ENCODE data around the gene PACRG. TPM values are rescaled to one million over a fixed set of nuclear protein-coding genes. Genes with fewer than 3 reads are reported as not detected.
A peak's percentile ranks its signal among the peaks of the same experiment; 100 is the strongest.

PACRG gene
- total RNA-seq, 6 donors from 2014 or later = 0.52 to 15.3 (median 3.1) TPM

DNA sequence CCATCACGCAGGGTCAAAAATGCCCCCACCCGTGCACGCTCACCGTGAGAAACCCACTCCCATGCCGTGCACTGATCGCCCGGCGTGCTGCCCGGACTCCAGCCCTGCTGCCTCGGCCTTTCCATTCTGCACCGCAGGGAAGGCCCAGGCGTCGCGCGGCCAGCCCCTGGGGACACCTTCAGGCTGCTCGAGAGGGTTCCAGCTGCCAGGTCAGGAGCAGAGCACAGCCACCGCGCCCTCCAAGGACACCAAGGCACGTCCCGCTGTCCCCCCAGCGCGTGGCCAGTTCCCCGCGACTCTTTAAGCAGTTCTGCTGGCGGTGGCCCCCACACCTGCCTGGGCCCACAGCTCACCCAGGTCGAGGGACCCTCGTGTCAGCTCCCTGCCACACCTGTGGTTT is 372.5 kb downstream of the PACRG start:
- H3K9me3 ChIP-seq = no peaks in the 10 kb centered on the region
- no peaks in the 10 kb centered on the region for H3K27me3 ChIP-seq
- 94 to 97% methylated on average over 15 to 27 of the region's 27 CpGs for WGBS, 2 donors
- no peaks in the 10 kb centered on the region for H3K36me3 ChIP-seq
- no peak overlapping the region for H3K4me3 ChIP-seq
- DNase-seq (peak in 1 of 2 donors; percentile 79), ATAC-seq (ENCODE audit: low FRiP score in 2 of 2) (peak in 1 of 2 donors; percentile 23)
- H3K4me1 ChIP-seq = no peaks in the 10 kb centered on the region
- TF ChIP-seq POLR2AphosphoS5 (IDR thresholded peaks at IDR 0.05) (no peak), POLR2A (IDR thresholded peaks at IDR 0.05) (no peak), CTCF (IDR thresholded peaks at IDR 0.05) (no peak), EP300 (IDR thresholded peaks at IDR 0.05) (no peak)
- H3K27ac ChIP-seq = no peak overlapping the region

DNA sequence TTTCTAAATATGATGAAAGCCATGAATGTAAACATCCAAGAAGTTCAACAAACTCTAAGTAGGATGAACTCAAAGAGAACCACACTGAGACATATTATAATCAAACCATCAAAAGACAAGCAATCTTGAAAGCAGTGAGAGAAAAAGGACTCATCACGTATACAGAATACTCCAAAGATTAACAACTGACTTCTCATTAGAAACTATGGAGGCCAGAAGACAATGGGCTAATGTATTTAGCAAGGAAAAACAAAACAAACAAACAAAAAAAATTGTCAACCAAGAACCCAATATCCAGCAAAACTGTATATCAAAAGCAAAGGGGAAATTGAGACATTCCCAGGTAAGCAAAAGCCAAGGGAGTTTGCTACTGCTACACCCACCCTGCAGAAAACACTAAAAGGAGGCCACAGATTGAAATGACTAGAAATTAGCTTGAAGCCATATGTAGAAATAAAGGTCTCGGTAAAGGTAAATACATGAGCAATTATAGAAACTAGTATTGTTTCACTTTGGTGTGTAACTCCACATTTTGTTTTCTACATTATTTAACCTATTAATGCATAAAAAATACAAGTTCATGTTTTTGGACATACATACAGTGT is 385.7 kb downstream of the PACRG start:
- Histone ChIP-seq H3K4me1 (no peaks in the 10 kb centered on the region), H3K36me3 (no peaks in the 10 kb centered on the region), H3K9me3 (peaks cover 5 to 15% (median 10%) of the 10 kb centered on the region in 4 donors), H3K4me3 (no peak overlapping the region), H3K27ac (no peak overlapping the region), H3K27me3 (no peaks in the 10 kb centered on the region)
- no peak for ATAC-seq (ENCODE audit: low FRiP score in 2 of 2)
- no peak for TF ChIP-seq EP300 (IDR thresholded peaks at IDR 0.05)
- 93 to 94% methylated on average over 2 of the region's 2 CpGs for WGBS, 2 donors
- no peak for DNase-seq

DNA sequence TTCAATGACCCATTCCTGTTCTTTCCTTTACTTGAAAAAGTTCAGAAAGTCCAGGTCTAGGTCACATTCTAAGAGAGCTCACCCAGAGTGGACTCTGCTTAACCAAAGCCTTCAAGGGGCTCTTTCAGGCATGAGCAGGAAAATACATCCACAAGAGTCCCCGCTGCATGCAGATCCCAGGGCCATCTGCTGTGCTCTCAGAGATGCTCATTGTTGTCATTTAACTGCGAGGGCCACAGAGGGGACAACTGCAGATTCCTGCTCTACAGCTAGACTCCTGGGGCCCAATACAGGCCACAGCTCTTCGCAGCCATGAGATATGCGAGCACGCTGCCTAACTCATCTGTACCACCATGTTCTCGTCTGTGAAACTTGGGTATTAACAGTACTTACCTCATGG is 391.2 kb downstream of the PACRG start:
- no peak overlapping the region for H3K27ac ChIP-seq
- H3K4me3 ChIP-seq = no peak overlapping the region
- no peaks in the 10 kb centered on the region for H3K9me3 ChIP-seq
- no peak for DNase-seq
- H3K4me1 ChIP-seq = no peaks in the 10 kb centered on the region
- TF ChIP-seq POLR2A (IDR thresholded peaks at IDR 0.05) (no peak), EP300 (IDR thresholded peaks at IDR 0.05) (no peak), CTCF (IDR thresholded peaks at IDR 0.05) (no peak), POLR2AphosphoS5 (IDR thresholded peaks at IDR 0.05) (no peak)
- H3K27me3 ChIP-seq = no peaks in the 10 kb centered on the region
- WGBS, 2 donors = 93% methylated on average over 6 of the region's 6 CpGs
- no peak for ATAC-seq (ENCODE audit: low FRiP score in 2 of 2)
- H3K36me3 ChIP-seq = no peaks in the 10 kb centered on the region

DNA sequence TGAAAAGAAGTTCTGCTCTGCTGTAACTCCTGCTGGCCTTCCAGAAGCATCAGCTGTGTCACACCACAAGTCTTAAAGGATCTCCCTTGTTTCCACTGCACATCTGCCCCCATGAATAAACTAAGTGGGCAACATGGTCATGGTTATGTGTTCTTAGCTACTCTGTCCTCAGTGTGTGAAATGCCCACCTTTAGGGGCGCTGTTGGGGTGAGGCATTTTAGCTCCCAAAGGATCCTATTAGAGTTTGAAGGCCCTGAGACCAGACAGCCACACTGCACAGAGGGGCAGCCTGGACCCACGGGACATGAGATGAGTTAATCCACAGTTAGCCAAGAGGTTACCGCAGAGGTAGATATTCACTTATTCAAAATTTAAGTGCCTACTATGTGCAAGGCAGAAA is 392.4 kb downstream of the PACRG start:
- 84 to 86% methylated on average over 3 of the region's 3 CpGs for WGBS, 2 donors
- H3K27me3 ChIP-seq = no peaks in the 10 kb centered on the region
- no peaks in the 10 kb centered on the region for H3K4me1 ChIP-seq
- DNase-seq (no peak), ATAC-seq (ENCODE audit: low FRiP score in 2 of 2) (no peak)
- H3K9me3 ChIP-seq = no peaks in the 10 kb centered on the region
- H3K36me3 ChIP-seq = no peaks in the 10 kb centered on the region
- H3K27ac ChIP-seq = no peak overlapping the region
- no peak overlapping the region for H3K4me3 ChIP-seq
- TF ChIP-seq POLR2AphosphoS5 (IDR thresholded peaks at IDR 0.05) = no peak
- TF ChIP-seq EP300 (IDR thresholded peaks at IDR 0.05) = no peak
- TF ChIP-seq POLR2A (IDR thresholded peaks at IDR 0.05) = no peak
- TF ChIP-seq CTCF (IDR thresholded peaks at IDR 0.05) = no peak

DNA sequence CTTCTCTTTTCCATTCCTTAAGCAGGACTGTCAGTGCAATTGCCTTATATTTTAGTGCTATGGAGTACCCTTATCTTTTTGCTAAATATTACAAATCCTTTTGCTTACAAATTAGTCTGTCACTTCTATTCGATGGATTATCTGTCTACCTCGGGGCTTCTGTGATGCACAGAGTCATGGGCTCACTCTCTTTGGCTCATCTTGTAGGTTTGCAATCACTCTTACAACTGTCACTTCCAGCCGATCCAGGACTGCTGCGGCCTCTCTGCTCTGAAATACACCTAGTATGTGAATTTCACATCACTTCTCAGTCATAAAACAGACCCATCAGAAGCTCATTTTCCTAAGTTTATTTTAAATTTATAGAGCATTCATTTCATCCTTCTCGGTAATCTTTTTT is 393.5 kb downstream of the PACRG start:
- 87 to 91% methylated on average over 5 of the region's 5 CpGs for WGBS, 2 donors
- TF ChIP-seq POLR2AphosphoS5 (IDR thresholded peaks at IDR 0.05) (no peak), POLR2A (IDR thresholded peaks at IDR 0.05) (no peak), CTCF (IDR thresholded peaks at IDR 0.05) (no peak), EP300 (IDR thresholded peaks at IDR 0.05) (no peak)
- no peaks in the 10 kb centered on the region for H3K9me3 ChIP-seq
- H3K27ac ChIP-seq = no peak overlapping the region
- DNase-seq (no peak), ATAC-seq (ENCODE audit: low FRiP score in 2 of 2) (no peak)
- H3K4me3 ChIP-seq = no peak overlapping the region
- no peaks in the 10 kb centered on the region for H3K4me1 ChIP-seq
- no peaks in the 10 kb centered on the region for H3K36me3 ChIP-seq
- H3K27me3 ChIP-seq = no peaks in the 10 kb centered on the region

Data from upper lobe of left lung (tissue), 6 donors.